Neural progenitor cell (in vitro differentiated cells): ENCODE measurements around the gene ATF3.

ENCODE experiments used
- CTCF ChIP-seq: fragments of 200-600 bp; sonication (generic); IDR thresholded peaks from 2 replicates; pipeline ENCODE4 v1.5.1; 2017; ENCODE audit warnings: antibody characterized with exemption, mild to moderate bottlenecking
- EZH2 ChIP-seq: fragments of 200-600 bp; sonication (generic); IDR thresholded peaks from 2 replicates; pipeline ENCODE4 v1.6.1; 2017; ENCODE audit warnings: antibody characterized with exemption, mild to moderate bottlenecking, moderate library complexity

GRCh38 chr1:212646588-212646987 lies 38.0 kb downstream of the ATF3 start:
- TF ChIP-seq CTCF (no peak), EZH2 (no peak)
